ENCODE results near the gene OR2D2. TPM values are rescaled to one million over a fixed set of nuclear protein-coding genes. Genes with fewer than 3 reads are reported as not detected.
A peak's percentile ranks its signal among the peaks of the same experiment; 100 is the strongest.

OR2D2 gene
- total and polyA plus RNA-seq, 10 of the 15 experiments (the other 5 are each of a cell fraction or from before 2014, with no cell fraction given), result not detected

DNA sequence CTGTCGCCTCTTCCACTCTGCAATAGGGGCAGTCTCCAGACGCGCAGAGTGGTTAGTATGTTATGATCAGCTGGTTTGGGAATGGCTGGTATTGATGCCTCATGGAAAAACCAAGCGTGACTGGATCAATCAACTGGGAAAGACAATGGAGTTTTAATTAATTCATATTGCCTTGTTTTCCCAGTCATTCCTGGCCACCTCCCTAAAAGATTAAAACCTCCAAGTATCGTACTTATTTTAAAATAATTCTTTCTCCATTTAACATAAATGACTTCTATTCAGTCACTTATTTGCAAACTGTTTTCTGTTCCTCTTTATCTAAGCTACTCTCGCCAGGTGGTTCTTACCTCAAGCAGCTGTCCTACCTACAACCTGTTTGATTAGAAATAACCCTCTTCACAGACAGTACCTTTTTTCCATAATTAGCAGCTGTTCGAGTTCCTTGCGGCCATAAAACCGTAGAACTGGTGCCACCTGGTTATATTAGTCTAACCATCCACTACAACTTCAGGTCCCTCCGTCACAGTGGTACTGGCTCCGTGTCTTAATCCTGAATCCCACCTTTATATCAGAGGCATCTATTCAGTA is 34.8 kb upstream of the OR2D2 start (continued):
- TF ChIP-seq HDGF (IDR thresholded peaks at IDR 0.05) (no peak), TCF3 (IDR thresholded peaks at IDR 0.05; ENCODE audit: borderline replicate concordance, insufficient read depth, low read depth, low read length) (peak; percentile 85), RELA (IDR thresholded peaks at IDR 0.05; ENCODE audit: borderline replicate concordance, partially characterized antibody) (no peak), ZNF24 (IDR thresholded peaks at IDR 0.05) (no peak)

DNA sequence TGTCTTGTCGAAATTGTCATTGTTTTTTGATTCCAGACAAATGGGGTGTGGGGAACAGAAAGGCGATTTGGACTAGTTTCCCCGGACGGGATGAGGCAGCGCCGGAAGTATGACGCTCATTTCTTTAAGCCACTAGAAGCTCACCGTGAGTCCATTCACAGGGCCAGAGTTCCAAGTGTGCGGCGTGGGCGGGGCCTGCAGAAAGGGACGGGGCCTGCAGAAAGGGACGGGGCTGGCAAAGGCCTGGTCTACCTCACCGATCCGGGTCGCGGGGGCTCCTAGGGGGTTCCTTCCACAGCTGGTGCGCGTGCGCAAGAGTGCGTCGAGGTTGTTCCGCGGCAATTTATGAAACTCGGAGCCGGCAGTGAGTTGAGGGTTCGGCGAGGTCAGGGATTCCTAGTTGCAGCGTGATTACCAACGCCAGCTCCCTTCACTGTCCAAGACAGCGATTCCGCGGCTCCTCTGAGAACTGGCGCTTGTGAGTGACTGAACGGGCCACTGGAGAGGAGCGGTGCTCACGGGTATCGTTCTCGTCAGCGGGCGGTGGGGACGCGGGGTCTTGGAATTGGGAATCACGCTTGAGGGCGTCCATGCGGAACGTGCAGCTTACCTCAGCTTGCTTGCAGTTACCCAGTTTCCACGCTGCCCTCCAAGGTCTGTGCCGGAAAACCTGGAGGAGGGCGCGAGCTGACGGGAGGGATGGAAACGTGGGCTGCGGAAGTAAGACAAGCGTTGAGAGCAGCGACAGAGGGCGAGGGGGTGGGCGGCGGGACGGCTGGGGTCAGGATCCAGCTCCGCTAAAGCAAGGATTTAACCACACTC is 34.1 kb upstream of the OR2D2 start, which contains the start of gene ZNF215:
ZNF215 (plus strand) TSS at position 219 of the 822 bp plus-strand sequence. CDS start 5,847 bp downstream, outside the sequence.
- TF ChIP-seq CREB1 (IDR thresholded peaks at IDR 0.05; ENCODE audit: low read depth), result no peak
- TF ChIP-seq PAX5 (IDR thresholded peaks at IDR 0.05; ENCODE audit: borderline replicate concordance, low read depth, low read length), result peak; percentile 80; the same call in 1 of the 2 replicates
- 0 out of 2 replicates have a peak, but pooled peaks have one; percentile 22 for TF ChIP-seq GABPA (IDR thresholded peaks at IDR 0.05; ENCODE audit: low read depth)
- TF ChIP-seq SMAD5 (IDR thresholded peaks at IDR 0.05; ENCODE audit: low read depth), result no peak
- TF ChIP-seq RCOR1 (conservative IDR thresholded peaks at IDR 0.05; ENCODE audit: low read depth, low read length), result no peak
- Histone ChIP-seq H3K36me3 (ENCODE audit: control insufficient read depth in 2 of 2, insufficient read depth in 2 of 2, low read length in 1 of 2) (no peaks in the 10 kb centered on the region), H3K9ac (ENCODE audit: control insufficient read depth, insufficient read depth, low read length) (peak within 1 kb of the TSS; percentile 36; the same call in 1 of the 2 replicates), H3K79me2 (ENCODE audit: control insufficient read depth, insufficient read depth, low read length) (no peaks in the 10 kb centered on the region), H3K9me3 (replicated peaks; ENCODE audit: control insufficient read depth, insufficient read depth, low read length) (no peaks in the 10 kb centered on the region), H3K4me2 (ENCODE audit: control insufficient read depth, insufficient read depth) (peak within 1 kb of the TSS; percentile 88), H3K27me3 (replicated peaks in 1 of 2; ENCODE audit: control insufficient read depth in 2 of 2, insufficient read depth in 2 of 2, low read length in 1 of 2) (peaks cover 0 to 4% of the 10 kb centered on the region in 2 experiments; a peak in 2 of 4 replicates), H3K27ac (ENCODE audit: control insufficient read depth, insufficient read depth) (peak within 1 kb of the TSS; percentile 0), H2AFZ (ENCODE audit: control insufficient read depth, low read depth, low read length) (peak within 1 kb of the TSS; percentile 64), H4K20me1 (ENCODE audit: control insufficient read depth, insufficient read depth) (no peaks in the 10 kb centered on the region), H3K4me3 (peak within 1 kb of the TSS; percentile 65), H3K4me1 (ENCODE audit: control insufficient read depth, insufficient read depth, low read length) (0 out of 2 replicates have a peak, but pooled peaks cover 6% of the 10 kb centered on the region)
- in situ Hi-C loops (cut with MboI) (no loop called here), intact Hi-C loops (cut with micrococcal nuclease; ENCODE audit: unreplicated experiment) (no loop called here)
- RAD21 ChIA-PET (ENCODE audit: unreplicated experiment), result interaction anchor here (0.7 kb wide), 1 partner anchor 322 kb away, joined by 3 read pairs; no protein-coding TSS in a partner anchor
- SMC1A ChIA-PET (ENCODE audit: uncharacterized antibody, unreplicated experiment), result interaction anchor here (0.9 to 1.4 kb wide), 3 partner anchors 7 to 1060 kb away, joined by 3 read pairs; partner anchors contain the start of gene EIF3F
- DNase-seq (ENCODE audit: low read depth, low spot score) (no peak), ATAC-seq (peak; percentile 77), FAIRE-seq (no peak)
- BruUV-seq (replicated peaks), result TSS peak; percentile 64
- POLR2A ChIA-PET, result no interaction called here
- CTCF ChIA-PET, result interaction anchor here (1.4 kb wide), 1 partner anchor 71 kb away, joined by 3 read pairs; no protein-coding TSS in a partner anchor
- 3% methylated on average over 60 of the region's 61 CpGs for WGBS (ENCODE audit: insufficient coverage, insufficient replicate concordance, low lambda C conversion rate, missing lambda C conversion rate)

All from GM12878 (cell line).